PC-3 (cell line): ENCODE results near the gene EFHC2. TPM values are rescaled to one million over a fixed set of nuclear protein-coding genes. Genes with fewer than 3 reads are reported as not detected.

Source experiments
- ATAC-seq: fragments of 200-7000 bp; cut with Tn5 transposase; 2 replicates; pipeline ENCODE4 v1.9.1; 2020; ENCODE audit warnings: mild to moderate bottlenecking, moderate library complexity
- BruUV-seq: library from RNA; stranded (reverse); fragments of 400-500 nt; replicated peaks from 2 replicates; lab custom pipeline; 2021; lab: Mats Ljungman, UMichigan
- CTCF ChIA-PET: fragments of 300-600 bp; sonication (Branson Sonifier 250); formaldehyde crosslinking; loops from one replicate; lab custom pipeline; 2022; ENCODE audit warnings: antibody characterized with exemption; lab: Charles Lee
- POLR2A ChIA-PET: fragments of 300-600 bp; sonication (Branson Sonifier 250); formaldehyde crosslinking; loops from one replicate; lab custom pipeline; 2022; ENCODE audit warnings: antibody characterized with exemption; ENCODE audit not compliant: unreplicated experiment; lab: Charles Lee
- DNase-seq: peaks from one replicate; pipeline ENCODE4 v3.0.0-alpha.2; 2015
- H2AFZ ChIP-seq: fragments of 300-600 bp; sonication (generic); 2 replicates; pipeline ENCODE4 v1.6.0; 2016; ENCODE audit warnings: antibody characterized with exemption, low read length
- H3F3A ChIP-seq: fragments of 300-600 bp; sonication (generic); one replicate; pipeline ENCODE4 v1.6.0; 2017; ENCODE audit warnings: antibody characterized with exemption, low read length, control low read depth, mild to moderate bottlenecking; ENCODE audit not compliant: unreplicated experiment
- H3K27ac ChIP-seq: fragments of 300-600 bp; sonication (generic); 2 replicates; pipeline ENCODE4 v1.5.1; 2016; ENCODE audit warnings: mild to moderate bottlenecking, low read length
- H3K27me3 ChIP-seq: fragments of 300-600 bp; sonication (generic); 2 replicates; pipeline ENCODE4 v1.6.1; 2016; ENCODE audit warnings: low read length, mixed read lengths
- H3K36me3 ChIP-seq: fragments of 300-600 bp; sonication (generic); 2 replicates; pipeline ENCODE4 v1.6.1; 2016; ENCODE audit warnings: low read depth, mixed run types, low read length, mixed read lengths
- H3K4me1 ChIP-seq: fragments of 300-600 bp; sonication (generic); 2 replicates; pipeline ENCODE4 v1.5.1; 2016; ENCODE audit warnings: low read length; ENCODE audit not compliant: insufficient read depth
- H3K4me2 ChIP-seq: fragments of 300-600 bp; sonication (generic); 2 replicates; pipeline ENCODE4 v1.6.0; 2016; ENCODE audit warnings: low read length
- H3K4me3 ChIP-seq: fragments of 300-600 bp; sonication (generic); 2 replicates; pipeline ENCODE4 v1.5.1; 2016; ENCODE audit warnings: mild to moderate bottlenecking, low read length, mixed read lengths
- H3K79me2 ChIP-seq: fragments of 300-600 bp; sonication (generic); 2 replicates; pipeline ENCODE4 v1.6.1; 2017; ENCODE audit warnings: low read length, mixed read lengths
- H3K9ac ChIP-seq: fragments of 300-600 bp; sonication (generic); 2 replicates; pipeline ENCODE4 v1.6.0; 2016; ENCODE audit warnings: mild to moderate bottlenecking, low read length
- H3K9me2 ChIP-seq: fragments of 300-600 bp; sonication (generic); replicated peaks from 2 replicates; pipeline ENCODE4 v1.6.1; 2016; ENCODE audit warnings: mixed run types, low read length, mixed read lengths
- H3K9me3 ChIP-seq: fragments of 300-600 bp; sonication (generic); 2 replicates; pipeline ENCODE4 v1.6.1; 2016; ENCODE audit warnings: low read length, mixed read lengths
- H4K20me1 ChIP-seq: fragments of 300-600 bp; sonication (generic); 2 replicates; pipeline ENCODE4 v1.6.1; 2016; ENCODE audit warnings: low read length, mixed read lengths
- CTCF ChIP-seq: fragments of 300-600 bp; sonication (generic); conservative IDR thresholded peaks from 2 replicates; pipeline ENCODE4 v1.5.1; 2017; ENCODE audit warnings: antibody characterized with exemption, low read depth, mild to moderate bottlenecking, low read length
- EZH2 ChIP-seq: fragments of 300-600 bp; sonication (generic); IDR thresholded peaks from one replicate; pipeline ENCODE4 v1.6.1; 2017; ENCODE audit warnings: antibody characterized with exemption, mild to moderate bottlenecking, low read length; ENCODE audit not compliant: unreplicated experiment
- EZH2phosphoT487 ChIP-seq: fragments of 300-600 bp; sonication (generic); IDR thresholded peaks from 2 replicates; pipeline ENCODE4 v1.6.1; 2018; ENCODE audit warnings: mild to moderate bottlenecking, antibody characterized with exemption, low read length, borderline replicate concordance
- intact Hi-C: fragments of 100-400 bp; cut with micrococcal nuclease; formaldehyde crosslinking; loops from 2 replicates; pipeline ENCODE4 v1.9.0; 2023
- total RNA-seq: library from RNA; depleted of rRNA; stranded (reverse); fragments of >200 nt; gene quantifications from 2 replicates; pipeline ENCODE4 v1.2.3, GENCODE V29; 2014

Gene EFHC2
- total RNA-seq, 1 experiment from 2014 or later: 0.40 TPM

DNA sequence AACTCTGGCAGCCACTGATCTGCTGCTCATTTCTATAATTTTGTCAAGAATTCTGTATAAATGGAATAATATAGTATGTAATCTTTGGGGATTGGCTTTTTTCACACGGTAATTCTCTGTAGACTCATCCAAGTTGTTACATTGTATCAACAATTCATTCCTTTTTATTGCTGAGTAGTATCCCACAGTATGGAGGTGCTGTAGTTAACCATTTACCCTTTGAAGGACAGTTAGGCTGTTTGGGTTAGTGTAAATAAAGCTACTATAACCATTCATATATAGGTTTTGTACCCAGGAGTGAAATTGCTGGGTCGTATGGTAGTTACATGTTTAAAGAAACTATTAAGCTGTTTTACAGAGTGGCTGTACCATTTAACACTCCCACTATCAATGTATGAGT, 213.3 kb downstream of the EFHC2 start:
- H3K9ac ChIP-seq: no peak overlapping the region
- H3K4me1 ChIP-seq: no peaks in the 10 kb centered on the region
- no peak overlapping the region for H2AFZ ChIP-seq
- no peaks in the 10 kb centered on the region for H4K20me1 ChIP-seq
- no peaks in the 10 kb centered on the region for H3K9me3 ChIP-seq
- no peaks in the 10 kb centered on the region for H3K27me3 ChIP-seq
- H3K4me2 ChIP-seq: no peak overlapping the region
- H3K79me2 ChIP-seq: no peaks in the 10 kb centered on the region
- intact Hi-C loops: no loop called here
- no TSS peak for BruUV-seq
- POLR2A ChIA-PET: no interaction called here
- H3K9me2 ChIP-seq: no peaks in the 10 kb centered on the region
- DNase-seq (no peak), ATAC-seq (no peak)
- H3K27ac ChIP-seq: no peak overlapping the region
- CTCF ChIA-PET: no interaction called here
- no peak overlapping the region for H3K4me3 ChIP-seq
- TF ChIP-seq EZH2phosphoT487 (no peak), EZH2 (no peak), CTCF (no peak)
- no peaks in the 10 kb centered on the region for H3F3A ChIP-seq
- H3K36me3 ChIP-seq: no peaks in the 10 kb centered on the region

DNA sequence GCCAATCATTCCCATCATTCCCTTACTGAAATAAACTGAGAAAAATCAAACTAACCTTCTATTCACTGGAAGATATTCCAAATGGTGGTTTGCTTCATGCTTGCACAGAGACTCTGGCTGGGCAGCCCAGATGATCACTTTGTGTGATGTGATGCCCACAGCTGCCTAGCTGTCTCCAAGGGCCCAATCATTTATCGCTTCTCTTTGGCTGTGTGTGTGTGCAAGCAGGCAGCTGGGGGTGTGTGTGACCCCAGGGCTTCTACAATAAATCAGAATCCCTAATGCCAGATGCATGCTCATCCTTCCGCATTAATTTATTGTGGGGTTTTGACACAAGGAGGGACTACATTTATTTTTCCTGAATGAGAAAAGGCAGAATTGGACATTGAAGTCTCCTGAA, 230.1 kb downstream of the EFHC2 start:
- no peak overlapping the region for H3K27ac ChIP-seq
- intact Hi-C loops: no loop called here
- DNase-seq (no peak), ATAC-seq (no peak)
- no peaks in the 10 kb centered on the region for H3K27me3 ChIP-seq
- no peaks in the 10 kb centered on the region for H3F3A ChIP-seq
- no peaks in the 10 kb centered on the region for H3K36me3 ChIP-seq
- H3K9me3 ChIP-seq: no peaks in the 10 kb centered on the region
- no peaks in the 10 kb centered on the region for H3K79me2 ChIP-seq
- no peak overlapping the region for H3K4me2 ChIP-seq
- H2AFZ ChIP-seq: no peak overlapping the region
- no TSS peak for BruUV-seq
- no peak overlapping the region for H3K9ac ChIP-seq
- H3K9me2 ChIP-seq: no peaks in the 10 kb centered on the region
- no peak for TF ChIP-seq CTCF
- no peak for TF ChIP-seq EZH2
- TF ChIP-seq EZH2phosphoT487: no peak
- ChIA-PET CTCF (no interaction called here), POLR2A (no interaction called here)
- no peaks in the 10 kb centered on the region for H3K4me1 ChIP-seq
- H3K4me3 ChIP-seq: no peak overlapping the region
- H4K20me1 ChIP-seq: no peaks in the 10 kb centered on the region

- no TSS peak for BruUV-seq
- POLR2A ChIA-PET: no interaction called here
- TF ChIP-seq EZH2 (no peak), EZH2phosphoT487 (no peak), CTCF (no peak)
These were observed 236.6 kb downstream of the EFHC2 start for GRCh38 chrX:44106864-44107263.

More at GRCh38 chrX:44106864-44107263, 236.6 kb downstream of the EFHC2 start:
- Histone ChIP-seq H2AFZ (no peak overlapping the region), H3K4me1 (no peaks in the 10 kb centered on the region), H3K4me2 (no peak overlapping the region), H3K9ac (no peak overlapping the region), H3K9me3 (no peaks in the 10 kb centered on the region), H3K9me2 (no peaks in the 10 kb centered on the region), H3K27ac (no peak overlapping the region), H3K79me2 (no peaks in the 10 kb centered on the region), H3F3A (no peaks in the 10 kb centered on the region), H3K27me3 (no peaks in the 10 kb centered on the region), H3K36me3 (no peaks in the 10 kb centered on the region), H3K4me3 (no peak overlapping the region), H4K20me1 (no peaks in the 10 kb centered on the region)
- DNase-seq (no peak), ATAC-seq (no peak)
- CTCF ChIA-PET: no interaction called here
- intact Hi-C loops: no loop called here
